ENCODE measurements around the gene HUNK.

Gene HUNK

GRCh38 chr21:31922881-31923280 lies 50.1 kb downstream of the HUNK start:
- no peak overlapping the region for H3K4me2 ChIP-seq (ENCODE audit: low read length)
- H3K79me2 ChIP-seq (ENCODE audit: control insufficient read depth, low read length), result no peaks in the 10 kb centered on the region
- no peaks in the 10 kb centered on the region for H3K9me2 ChIP-seq (replicated peaks; ENCODE audit: control insufficient read depth, low read length)
- no peak overlapping the region for H3K27ac ChIP-seq (ENCODE audit: low read depth, low read length)
- H3K36me3 ChIP-seq (ENCODE audit: control insufficient read depth, low read length), result no peaks in the 10 kb centered on the region
- TF ChIP-seq CTCF (IDR thresholded peaks at IDR 0.05; ENCODE audit: low read depth, low read length, poor library complexity, severe bottlenecking), result no peak
- TF ChIP-seq EZH2phosphoT487 (IDR thresholded peaks at IDR 0.05; ENCODE audit: borderline replicate concordance, low read length), result no peak
- no peaks in the 10 kb centered on the region for H3F3A ChIP-seq (ENCODE audit: control insufficient read depth, insufficient read depth)
- H4K20me1 ChIP-seq (ENCODE audit: control insufficient read depth, insufficient read depth, low read depth, low read length), result no peaks in the 10 kb centered on the region
- H3K4me3 ChIP-seq (ENCODE audit: low read length), result no peak overlapping the region
- no peaks in the 10 kb centered on the region for H3K9me3 ChIP-seq (ENCODE audit: control insufficient read depth, insufficient read depth, low read length)
- H3K27me3 ChIP-seq (ENCODE audit: control insufficient read depth, low read length), result no peaks in the 10 kb centered on the region
- no peaks in the 10 kb centered on the region for H3K4me1 ChIP-seq (ENCODE audit: control insufficient read depth, low read length)

GRCh38 chr21:31923756-31924155 lies 50.9 kb downstream of the HUNK start:
- no peaks in the 10 kb centered on the region for H3F3A ChIP-seq (ENCODE audit: control insufficient read depth, insufficient read depth)
- H3K9me3 ChIP-seq (ENCODE audit: control insufficient read depth, insufficient read depth, low read length), result no peaks in the 10 kb centered on the region
- no peaks in the 10 kb centered on the region for H4K20me1 ChIP-seq (ENCODE audit: control insufficient read depth, insufficient read depth, low read depth, low read length)
- no peaks in the 10 kb centered on the region for H3K27me3 ChIP-seq (ENCODE audit: control insufficient read depth, low read length)
- H3K79me2 ChIP-seq (ENCODE audit: control insufficient read depth, low read length), result no peaks in the 10 kb centered on the region
- H3K9me2 ChIP-seq (replicated peaks; ENCODE audit: control insufficient read depth, low read length), result no peaks in the 10 kb centered on the region
- H3K36me3 ChIP-seq (ENCODE audit: control insufficient read depth, low read length), result no peaks in the 10 kb centered on the region
- no peaks in the 10 kb centered on the region for H3K4me1 ChIP-seq (ENCODE audit: control insufficient read depth, low read length)
- no peak overlapping the region for H3K27ac ChIP-seq (ENCODE audit: low read depth, low read length)
- H3K4me2 ChIP-seq (ENCODE audit: low read length), result no peak overlapping the region
- TF ChIP-seq EZH2phosphoT487 (IDR thresholded peaks at IDR 0.05; ENCODE audit: borderline replicate concordance, low read length), result no peak
- no peak for TF ChIP-seq CTCF (IDR thresholded peaks at IDR 0.05; ENCODE audit: low read depth, low read length, poor library complexity, severe bottlenecking)
- H3K4me3 ChIP-seq (ENCODE audit: low read length), result no peak overlapping the region

GRCh38 chr21:31924548-31924947 lies 51.7 kb downstream of the HUNK start:
- Histone ChIP-seq H3K9me2 (replicated peaks; ENCODE audit: control insufficient read depth, low read length) (no peaks in the 10 kb centered on the region), H3F3A (ENCODE audit: control insufficient read depth, insufficient read depth) (no peaks in the 10 kb centered on the region), H3K36me3 (ENCODE audit: control insufficient read depth, low read length) (no peaks in the 10 kb centered on the region), H3K79me2 (ENCODE audit: control insufficient read depth, low read length) (no peaks in the 10 kb centered on the region), H3K4me2 (ENCODE audit: low read length) (no peak overlapping the region), H3K4me1 (ENCODE audit: control insufficient read depth, low read length) (no peaks in the 10 kb centered on the region), H3K27ac (ENCODE audit: low read depth, low read length) (no peak overlapping the region), H3K4me3 (ENCODE audit: low read length) (no peak overlapping the region), H4K20me1 (ENCODE audit: control insufficient read depth, insufficient read depth, low read depth, low read length) (no peaks in the 10 kb centered on the region), H3K9me3 (ENCODE audit: control insufficient read depth, insufficient read depth, low read length) (no peaks in the 10 kb centered on the region), H3K27me3 (ENCODE audit: control insufficient read depth, low read length) (no peaks in the 10 kb centered on the region)
- TF ChIP-seq CTCF (IDR thresholded peaks at IDR 0.05; ENCODE audit: low read depth, low read length, poor library complexity, severe bottlenecking) (no peak), EZH2phosphoT487 (IDR thresholded peaks at IDR 0.05; ENCODE audit: borderline replicate concordance, low read length) (no peak)

- no peaks in the 10 kb centered on the region for H4K20me1 ChIP-seq (ENCODE audit: control insufficient read depth, insufficient read depth, low read depth, low read length)
- H3K4me1 ChIP-seq (ENCODE audit: control insufficient read depth, low read length), result no peaks in the 10 kb centered on the region
- no peak overlapping the region for H3K27ac ChIP-seq (ENCODE audit: low read depth, low read length)
- no peaks in the 10 kb centered on the region for H3K36me3 ChIP-seq (ENCODE audit: control insufficient read depth, low read length)
- no peaks in the 10 kb centered on the region for H3F3A ChIP-seq (ENCODE audit: control insufficient read depth, insufficient read depth)
- no peaks in the 10 kb centered on the region for H3K9me3 ChIP-seq (ENCODE audit: control insufficient read depth, insufficient read depth, low read length)
- no peaks in the 10 kb centered on the region for H3K9me2 ChIP-seq (replicated peaks; ENCODE audit: control insufficient read depth, low read length)
- H3K4me2 ChIP-seq (ENCODE audit: low read length), result no peak overlapping the region
- H3K27me3 ChIP-seq (ENCODE audit: control insufficient read depth, low read length), result no peaks in the 10 kb centered on the region
- TF ChIP-seq EZH2phosphoT487 (IDR thresholded peaks at IDR 0.05; ENCODE audit: borderline replicate concordance, low read length) (no peak), CTCF (IDR thresholded peaks at IDR 0.05; ENCODE audit: low read depth, low read length, poor library complexity, severe bottlenecking) (no peak)
- no peaks in the 10 kb centered on the region for H3K79me2 ChIP-seq (ENCODE audit: control insufficient read depth, low read length)
- no peak overlapping the region for H3K4me3 ChIP-seq (ENCODE audit: low read length)
These were observed 53.7 kb downstream of the HUNK start for GRCh38 chr21:31926498-31926897.

Data from DOHH2 (cell line).